Testis (tissue), 2 donors: ENCODE data around the gene UNC5CL.

Source experiments
- POLR2A ChIP-seq: fragments of 450-650 bp; IDR thresholded peaks from one replicate; pipeline ENCODE4 v1.6.1; 2017; ENCODE audit warnings: antibody characterized with exemption, mild to moderate bottlenecking, moderate library complexity
- TF ChIP-seq, protein P1 (sequence below), 3 experiments: fragments of 450-650 bp in 2 of 3; fragments of 200-600 bp in 1 of 3; sonication (generic) in 1 of 3; IDR thresholded peaks; one replicate each; pipeline ENCODE4 v1.5.1; 2016 to 2019; ENCODE audit warnings: antibody characterized with exemption in 3 of 3, mild to moderate bottlenecking in 2 of 3, moderate library complexity in 1 of 3

DNA sequence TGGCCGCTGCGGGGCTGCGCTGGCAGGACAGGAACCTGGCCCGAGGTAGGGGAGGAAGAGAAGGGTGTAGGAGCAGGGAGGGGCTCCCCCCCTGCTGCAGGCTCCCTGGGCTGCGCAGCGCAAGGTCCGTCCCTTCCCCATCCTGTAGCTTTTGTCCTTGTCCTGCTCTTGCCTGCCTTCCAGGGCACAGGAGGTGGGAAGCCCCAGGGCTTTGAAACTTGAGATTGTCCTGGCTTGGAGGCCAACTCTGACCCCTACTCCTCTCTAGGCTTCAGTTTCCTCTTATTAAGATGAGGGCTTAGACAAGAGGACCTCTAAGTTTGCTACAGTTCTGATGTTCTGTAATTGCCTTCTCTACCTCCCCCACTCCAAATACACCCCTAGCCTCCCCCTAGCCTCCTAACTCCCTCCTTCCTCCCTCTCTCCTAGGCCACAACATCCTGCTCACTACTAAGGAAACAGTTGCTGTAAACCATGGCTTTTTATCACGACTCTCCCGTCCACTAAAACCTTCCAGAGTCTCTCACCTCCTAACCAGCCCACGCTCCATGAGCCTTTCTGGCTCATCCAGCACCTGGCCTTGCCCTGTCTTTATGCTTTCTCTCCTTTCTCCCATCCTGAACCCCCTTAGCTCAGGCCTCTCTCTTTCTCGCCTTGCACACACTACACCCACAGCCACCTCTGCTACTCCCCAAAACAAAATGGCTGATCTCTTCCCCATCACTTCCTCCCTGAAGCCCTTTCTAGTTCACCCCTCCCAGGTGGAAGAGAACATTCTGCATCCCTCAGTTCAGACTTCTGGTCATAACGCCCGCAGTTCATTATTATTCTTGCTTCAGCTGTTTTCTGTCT, 10.2 kb downstream of the UNC5CL start:
- TF ChIP-seq, protein P1, sequence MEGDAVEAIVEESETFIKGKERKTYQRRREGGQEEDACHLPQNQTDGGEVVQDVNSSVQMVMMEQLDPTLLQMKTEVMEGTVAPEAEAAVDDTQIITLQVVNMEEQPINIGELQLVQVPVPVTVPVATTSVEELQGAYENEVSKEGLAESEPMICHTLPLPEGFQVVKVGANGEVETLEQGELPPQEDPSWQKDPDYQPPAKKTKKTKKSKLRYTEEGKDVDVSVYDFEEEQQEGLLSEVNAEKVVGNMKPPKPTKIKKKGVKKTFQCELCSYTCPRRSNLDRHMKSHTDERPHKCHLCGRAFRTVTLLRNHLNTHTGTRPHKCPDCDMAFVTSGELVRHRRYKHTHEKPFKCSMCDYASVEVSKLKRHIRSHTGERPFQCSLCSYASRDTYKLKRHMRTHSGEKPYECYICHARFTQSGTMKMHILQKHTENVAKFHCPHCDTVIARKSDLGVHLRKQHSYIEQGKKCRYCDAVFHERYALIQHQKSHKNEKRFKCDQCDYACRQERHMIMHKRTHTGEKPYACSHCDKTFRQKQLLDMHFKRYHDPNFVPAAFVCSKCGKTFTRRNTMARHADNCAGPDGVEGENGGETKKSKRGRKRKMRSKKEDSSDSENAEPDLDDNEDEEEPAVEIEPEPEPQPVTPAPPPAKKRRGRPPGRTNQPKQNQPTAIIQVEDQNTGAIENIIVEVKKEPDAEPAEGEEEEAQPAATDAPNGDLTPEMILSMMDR (IDR thresholded peaks at IDR 0.05): no peak
- TF ChIP-seq POLR2A: no peak
